MCF 10A (cell line): ENCODE results near the gene SLC16A7. TPM values are rescaled to one million over a fixed set of nuclear protein-coding genes. Genes with fewer than 3 reads are reported as not detected.

ENCODE experiments used
- BruUV-seq: library from RNA; stranded (reverse); fragments of 400-500 nt; replicated peaks from 2 replicates; lab custom pipeline; 2021; lab: Mats Ljungman, UMichigan
- CTCF ChIA-PET: fragments of 300-600 bp; sonication (Branson Sonifier 250); formaldehyde crosslinking; extraction: SDS; loops from one replicate; lab custom pipeline; 2021; ENCODE audit warnings: antibody characterized with exemption, inconsistent platforms; lab: Yijun Ruan, JAX
- POLR2A ChIA-PET: fragments of 300-600, 350-650 bp; sonication (Branson Sonifier 250); formaldehyde crosslinking; extraction: SDS; loops from one replicate; lab custom pipeline; 2020; ENCODE audit warnings: antibody characterized with exemption, inconsistent platforms; lab: Yijun Ruan, JAX
- DNase-seq: peaks from one replicate; pipeline ENCODE4 v3.0.0-alpha.2; 2018; ENCODE audit not compliant: unreplicated experiment
- H3K27ac Mint-ChIP-seq: one replicate; pipeline ENCODE4 v1.8.0; 2022; ENCODE audit warnings: mild to moderate bottlenecking, low read depth, mixed read lengths; ENCODE audit not compliant: unreplicated experiment
- H3K27me3 Mint-ChIP-seq: one replicate; pipeline ENCODE4 v1.8.0; 2022; ENCODE audit warnings: mixed read lengths; ENCODE audit not compliant: insufficient read depth, unreplicated experiment
- H3K36me3 Mint-ChIP-seq: one replicate; pipeline ENCODE4 v1.8.0; 2022; ENCODE audit warnings: mild to moderate bottlenecking, moderate library complexity, mixed read lengths; ENCODE audit not compliant: insufficient read depth, unreplicated experiment
- H3K4me1 Mint-ChIP-seq: one replicate; pipeline ENCODE4 v1.8.0; 2022; ENCODE audit warnings: mixed read lengths; ENCODE audit not compliant: insufficient read depth, unreplicated experiment
- H3K4me3 Mint-ChIP-seq: one replicate; pipeline ENCODE4 v1.8.0; 2022; ENCODE audit warnings: mild to moderate bottlenecking, moderate library complexity, mixed read lengths; ENCODE audit not compliant: unreplicated experiment
- H3K9me3 Mint-ChIP-seq: one replicate; pipeline ENCODE4 v1.8.0; 2022; ENCODE audit warnings: mixed read lengths; ENCODE audit not compliant: unreplicated experiment
- intact Hi-C: fragments of 100-400 bp; cut with micrococcal nuclease; formaldehyde crosslinking; loops from 2 replicates; pipeline ENCODE4 v1.14.1; 2022
- total RNA-seq: library from RNA; stranded (reverse); gene quantifications from 2 replicates; pipeline ENCODE4 v1.2.3, GENCODE V29; 2022
- TF ChIP-seq, protein P1 (sequence below): fragments of 200-600 bp; IDR thresholded peaks from one replicate; pipeline ENCODE4 v1.8.0; 2022; ENCODE audit warnings: antibody characterized with exemption, mild to moderate bottlenecking; ENCODE audit not compliant: unreplicated experiment

SLC16A7 gene
- total RNA-seq, 1 experiment from 2014 or later, result 32.6 TPM

GRCh38 chr12:59627582-59627981 is 31.8 kb downstream of the SLC16A7 start:
- H3K27ac Mint-ChIP-seq, result no peak overlapping the region
- H3K4me1 Mint-ChIP-seq, result peaks cover 18% of the 10 kb centered on the region
- no peak for DNase-seq
- H3K36me3 Mint-ChIP-seq, result no peaks in the 10 kb centered on the region
- BruUV-seq, result no TSS peak
- POLR2A ChIA-PET, result interaction anchor here (1.2 kb wide), 1 partner anchor 30 kb away, joined by 4 read pairs; no protein-coding TSS in a partner anchor
- no peaks in the 10 kb centered on the region for H3K9me3 Mint-ChIP-seq
- no peaks in the 10 kb centered on the region for H3K27me3 Mint-ChIP-seq
- TF ChIP-seq, protein P1, sequence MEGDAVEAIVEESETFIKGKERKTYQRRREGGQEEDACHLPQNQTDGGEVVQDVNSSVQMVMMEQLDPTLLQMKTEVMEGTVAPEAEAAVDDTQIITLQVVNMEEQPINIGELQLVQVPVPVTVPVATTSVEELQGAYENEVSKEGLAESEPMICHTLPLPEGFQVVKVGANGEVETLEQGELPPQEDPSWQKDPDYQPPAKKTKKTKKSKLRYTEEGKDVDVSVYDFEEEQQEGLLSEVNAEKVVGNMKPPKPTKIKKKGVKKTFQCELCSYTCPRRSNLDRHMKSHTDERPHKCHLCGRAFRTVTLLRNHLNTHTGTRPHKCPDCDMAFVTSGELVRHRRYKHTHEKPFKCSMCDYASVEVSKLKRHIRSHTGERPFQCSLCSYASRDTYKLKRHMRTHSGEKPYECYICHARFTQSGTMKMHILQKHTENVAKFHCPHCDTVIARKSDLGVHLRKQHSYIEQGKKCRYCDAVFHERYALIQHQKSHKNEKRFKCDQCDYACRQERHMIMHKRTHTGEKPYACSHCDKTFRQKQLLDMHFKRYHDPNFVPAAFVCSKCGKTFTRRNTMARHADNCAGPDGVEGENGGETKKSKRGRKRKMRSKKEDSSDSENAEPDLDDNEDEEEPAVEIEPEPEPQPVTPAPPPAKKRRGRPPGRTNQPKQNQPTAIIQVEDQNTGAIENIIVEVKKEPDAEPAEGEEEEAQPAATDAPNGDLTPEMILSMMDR, result no peak
- intact Hi-C loops, result no loop called here
- H3K4me3 Mint-ChIP-seq, result no peak overlapping the region
- CTCF ChIA-PET, result interaction anchor here (0.7 kb wide), 1 partner anchor 490 kb away, joined by 3 read pairs; no protein-coding TSS in a partner anchor

- TF ChIP-seq, protein P1, result no peak
- Mint-ChIP-seq H3K4me3 (no peak overlapping the region), H3K4me1 (peaks cover 22% of the 10 kb centered on the region), H3K27me3 (no peaks in the 10 kb centered on the region), H3K27ac (no peak overlapping the region), H3K36me3 (no peaks in the 10 kb centered on the region), H3K9me3 (no peaks in the 10 kb centered on the region)
- BruUV-seq, result no TSS peak
- no peak for DNase-seq
- intact Hi-C loops, result no loop called here
- ChIA-PET CTCF (interaction anchor here (0.6 to 1.2 kb wide), 2 partner anchors 21 to 202 kb away, joined by 3 read pairs; no protein-coding TSS in a partner anchor), POLR2A (interaction anchor here (1.0 to 2.2 kb wide), 3 partner anchors 32 to 70 kb away, joined by 3 to 12 read pairs (median 4); no protein-coding TSS in a partner anchor)
Measured at GRCh38 chr12:59629890-59630289, 34.1 kb downstream of the SLC16A7 start.

DNA sequence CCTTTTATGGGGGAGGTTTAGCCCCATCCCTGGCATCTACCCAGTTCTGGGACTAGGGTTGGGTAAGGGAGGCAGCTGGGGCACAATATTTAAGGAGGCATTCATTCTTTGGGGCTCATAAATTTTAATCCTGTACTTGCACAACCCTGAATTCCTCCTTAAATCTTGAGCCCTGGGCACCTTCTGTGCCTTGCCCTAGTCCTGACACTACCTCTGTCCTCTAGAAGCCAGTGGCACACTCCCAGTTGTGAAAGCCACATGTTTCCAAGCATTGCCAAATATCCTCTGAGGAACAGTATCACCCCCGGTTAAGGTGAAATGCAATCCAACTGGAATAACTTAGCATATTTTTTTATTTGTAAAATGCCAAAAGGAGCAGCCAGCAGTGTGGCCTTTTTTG is 36.6 kb downstream of the SLC16A7 start:
- intact Hi-C loops, result no loop called here
- Mint-ChIP-seq H3K27me3 (no peaks in the 10 kb centered on the region), H3K4me1 (peaks cover 16% of the 10 kb centered on the region), H3K36me3 (no peaks in the 10 kb centered on the region), H3K9me3 (no peaks in the 10 kb centered on the region), H3K27ac (peak overlapping the region; percentile 33), H3K4me3 (peak overlapping the region; percentile 28)
- no TSS peak for BruUV-seq
- CTCF ChIA-PET, result interaction anchor here (0.9 to 1.0 kb wide), 2 partner anchors 18 to 203 kb away, joined by 3 to 5 read pairs; no protein-coding TSS in a partner anchor
- POLR2A ChIA-PET, result interaction anchor here (1.0 to 3.3 kb wide), 8 partner anchors 10 to 296 kb away, joined by 3 to 21 read pairs (median 4); partner anchors contain the start of gene SLC16A7
- TF ChIP-seq, protein P1, result no peak
- DNase-seq, result peak; percentile 94

- TF ChIP-seq, protein P1, result no peak
- ChIA-PET CTCF (no interaction called here), POLR2A (interaction anchor here (1.0 to 1.6 kb wide), 2 partner anchors 9 to 26 kb away, joined by 3 read pairs; no protein-coding TSS in a partner anchor)
- Mint-ChIP-seq H3K27ac (no peak overlapping the region), H3K27me3 (no peaks in the 10 kb centered on the region), H3K36me3 (no peaks in the 10 kb centered on the region), H3K9me3 (no peaks in the 10 kb centered on the region), H3K4me3 (no peak overlapping the region), H3K4me1 (peaks cover 16% of the 10 kb centered on the region)
- no peak for DNase-seq
- intact Hi-C loops, result no loop called here
- BruUV-seq, result no TSS peak
Measured at GRCh38 chr12:59634254-59634653, 38.4 kb downstream of the SLC16A7 start.
